GM12878 (cell line): ENCODE results near the gene NHERF1. TPM values are rescaled to one million over a fixed set of nuclear protein-coding genes. Genes with fewer than 3 reads are reported as not detected.

Experiments used
- ATAC-seq: fragments of 200-7000 bp; cut with Tn5 transposase; 3 replicates; pipeline ENCODE4 v1.9.1; 2020; ENCODE audit warnings: mild to moderate bottlenecking, moderate library complexity
- BruUV-seq: library from RNA; stranded (reverse); fragments of 400-500 nt; replicated peaks from 2 replicates; lab custom pipeline; 2021; lab: Mats Ljungman, UMichigan
- CTCF ChIA-PET: fragments of 300-600 bp; sonication (Branson Sonifier 250); formaldehyde crosslinking; extraction: SDS; loops from one replicate; lab custom pipeline; 2021; ENCODE audit warnings: inconsistent platforms; lab: Yijun Ruan, JAX
- POLR2A ChIA-PET: fragments of 350-600 bp; formaldehyde crosslinking; extraction: SDS; loops from one replicate; lab custom pipeline; 2021; ENCODE audit warnings: inconsistent platforms; lab: Charles Lee
- RAD21 ChIA-PET: fragments of 300-600 bp; sonication (Branson Sonifier 250); formaldehyde crosslinking; loops from one replicate; lab custom pipeline; 2023; ENCODE audit warnings: antibody characterized with exemption; ENCODE audit not compliant: unreplicated experiment; lab: Charles Lee
- SMC1A ChIA-PET: fragments of 300-600 bp; sonication (Branson Sonifier 250); formaldehyde crosslinking; loops from one replicate; lab custom pipeline; 2023; ENCODE audit not compliant: unreplicated experiment, uncharacterized antibody; lab: Charles Lee
- DNase-seq: peaks from one replicate; pipeline ENCODE4 v3.0.0-alpha.2; 2011; ENCODE audit warnings: low read depth, low spot score
- FAIRE-seq: peaks from 3 replicates; lab custom pipeline; 2011; peaks lifted over from hg19 to GRCh38; lab: Jason Lieb, UNC
- H2AFZ ChIP-seq: 2 replicates; pipeline ENCODE4 v1.6.0; 2011; ENCODE audit warnings: low read depth, low read length, control low read depth; ENCODE audit not compliant: control insufficient read depth
- H3K27ac ChIP-seq: 2 replicates; pipeline ENCODE4 v1.5.1; 2011; ENCODE audit warnings: control low read depth; ENCODE audit not compliant: control insufficient read depth, insufficient read depth
- H3K27me3 ChIP-seq, 2 experiments: replicated peaks in 1 of 2; 2 replicates each; pipeline versions ENCODE4 v1.6.0 to v1.6.1; 2011; ENCODE audit warnings: low read length in 1 of 2; ENCODE audit not compliant: control insufficient read depth in 2 of 2, insufficient read depth in 2 of 2
- H3K36me3 ChIP-seq, 2 experiments: 2 replicates each; pipeline ENCODE4 v1.5.1; 2011; ENCODE audit warnings: low read length in 1 of 2; ENCODE audit not compliant: control insufficient read depth in 2 of 2, insufficient read depth in 2 of 2
- H3K4me1 ChIP-seq: 2 replicates; pipeline ENCODE4 v1.6.1; 2011; ENCODE audit warnings: mild to moderate bottlenecking, low read length, moderate library complexity, mixed read lengths; ENCODE audit not compliant: control insufficient read depth, insufficient read depth
- H3K4me2 ChIP-seq: 2 replicates; pipeline ENCODE4 v1.6.0; 2011; ENCODE audit warnings: control low read depth; ENCODE audit not compliant: control insufficient read depth, insufficient read depth
- H3K4me3 ChIP-seq: fragments of 200-600 bp; sonication (generic); 2 replicates; pipeline ENCODE4 v1.5.1; 2016
- H3K79me2 ChIP-seq: 2 replicates; pipeline ENCODE4 v1.6.0; 2011; ENCODE audit warnings: low read length; ENCODE audit not compliant: control insufficient read depth, insufficient read depth
- H3K9ac ChIP-seq: 2 replicates; pipeline ENCODE4 v1.8.0; 2011; ENCODE audit warnings: low read length, control low read depth, mixed read lengths; ENCODE audit not compliant: control insufficient read depth, insufficient read depth
- H3K9me3 ChIP-seq: replicated peaks from 3 replicates; pipeline ENCODE4 v1.5.1; 2011; ENCODE audit warnings: mild to moderate bottlenecking, low read length; ENCODE audit not compliant: control insufficient read depth, insufficient read depth
- H4K20me1 ChIP-seq: 2 replicates; pipeline ENCODE4 v1.6.0; 2011; ENCODE audit not compliant: control insufficient read depth, insufficient read depth
- ASH2L ChIP-seq: fragments of 300-600, 200-600 bp; sonication (generic); IDR thresholded peaks from 2 replicates; pipeline ENCODE4 v1.6.1; 2017; ENCODE audit warnings: low read depth, mild to moderate bottlenecking, borderline replicate concordance
- CTCF ChIP-seq, 3 experiments: IDR thresholded peaks in 2 of 3; conservative IDR thresholded peaks in 1 of 3; 2 replicates each; pipeline ENCODE4 v1.5.1; 2011; ENCODE audit warnings: low read depth in 3 of 3, low read length in 3 of 3, mild to moderate bottlenecking in 3 of 3, control low read depth in 2 of 3, moderate library complexity in 2 of 3, inconsistent platforms in 1 of 3, mixed read lengths in 1 of 3; ENCODE audit not compliant: control insufficient read depth in 2 of 3, insufficient read depth in 1 of 3; ENCODE audit errors: extremely low read depth in 1 of 3
- DPF2 ChIP-seq: fragments of 450-650 bp; IDR thresholded peaks from 2 replicates; pipeline ENCODE4 v1.6.1; 2017; ENCODE audit warnings: mild to moderate bottlenecking
- FOXM1 ChIP-seq: IDR thresholded peaks from 2 replicates; pipeline ENCODE4 v1.6.1; 2012; ENCODE audit warnings: low read depth, mild to moderate bottlenecking, inconsistent platforms, low read length, moderate library complexity
- HDGF ChIP-seq: fragments of 450-650 bp; IDR thresholded peaks from 2 replicates; pipeline ENCODE4 v1.6.1; 2016; ENCODE audit warnings: antibody characterized with exemption
- JUND ChIP-seq: IDR thresholded peaks from 2 replicates; pipeline ENCODE4 v1.6.1; 2012; ENCODE audit warnings: low read depth, mild to moderate bottlenecking, low read length, improper control_type of control experiment, moderate library complexity
- LARP7 ChIP-seq: fragments of 450-650 bp; IDR thresholded peaks from 2 replicates; pipeline ENCODE4 v1.6.1; 2017; ENCODE audit warnings: mild to moderate bottlenecking
- NFIC ChIP-seq: IDR thresholded peaks from 2 replicates; pipeline ENCODE4 v1.6.1; 2012; ENCODE audit warnings: low read depth, mild to moderate bottlenecking, inconsistent platforms, low read length, moderate library complexity
- RFX5 ChIP-seq: IDR thresholded peaks from 2 replicates; pipeline ENCODE4 v1.6.1; 2011; ENCODE audit warnings: low read depth, low read length, improper control_type of control experiment
- SIN3A ChIP-seq: IDR thresholded peaks from 2 replicates; pipeline ENCODE4 v1.6.1; 2012; ENCODE audit warnings: low read depth, low read length, improper control_type of control experiment
- SIX5 ChIP-seq: IDR thresholded peaks from 2 replicates; pipeline ENCODE4 v1.6.1; 2011; ENCODE audit warnings: mild to moderate bottlenecking, low read depth, low read length, moderate library complexity; ENCODE audit not compliant: severe bottlenecking
- SREBF1 ChIP-seq: IDR thresholded peaks from 2 replicates; pipeline ENCODE4 v1.6.1; 2012; ENCODE audit warnings: mild to moderate bottlenecking, low read length
- TCF3 ChIP-seq: IDR thresholded peaks from 2 replicates; pipeline ENCODE4 v1.6.1; 2012; ENCODE audit warnings: low read depth, mild to moderate bottlenecking, low read length, borderline replicate concordance; ENCODE audit not compliant: insufficient read depth
- YBX1 ChIP-seq: fragments of 450-650 bp; IDR thresholded peaks from 2 replicates; pipeline ENCODE4 v1.6.1; 2016; ENCODE audit warnings: antibody characterized with exemption
- WGBS: methylation state at CpG from one replicate; pipeline ENCODE4 v1.1.6; 2016; ENCODE audit warnings: low lambda C conversion rate; ENCODE audit not compliant: insufficient replicate concordance, insufficient coverage; ENCODE audit errors: missing lambda C conversion rate; 5-methylcytosine and 5-hydroxymethylcytosine counted together
- in situ Hi-C: fragments of 300-500 bp; cut with MboI; formaldehyde crosslinking; loops from 9 replicates; pipeline ENCODE4 v1.14.3; 2018; ENCODE audit warnings: mixed read lengths
- intact Hi-C: fragments of 100-400 bp; cut with micrococcal nuclease; formaldehyde crosslinking; loops from one replicate; pipeline ENCODE4 v1.14.2; 2022; ENCODE audit not compliant: unreplicated experiment
- polyA plus RNA-seq, 11 experiments: library from polyadenylated mRNA; depleted of rRNA in 4 of 11; unstranded in 6 of 11; stranded (reverse) in 5 of 11; fragments of >200 nt; fragmentation: Nextera tagmentation in 4 of 11; fragmentation: Illumina TruSeq in 1 of 11; extraction: Ambion mirVana in 4 of 11; extraction: Trizol in 1 of 11; gene quantifications; 1 replicate in 1 of 11; 2 replicates in 10 of 11; pipeline versions ENCODE4 v1.2.1 to v1.2.3, GENCODE V29; 2011 to 2016; ENCODE audit warnings: inconsistent platforms in 2 of 11, missing spikeins in 2 of 11, low read depth in 1 of 11
- total RNA-seq, 4 experiments: library from RNA; depleted of rRNA in 3 of 4; stranded (reverse); fragments of >200 nt in 3 of 4; fragmentation: Illumina TruSeq in 1 of 4; extraction: Trizol in 1 of 4; gene quantifications; 2 replicates each; pipeline versions ENCODE4 v1.2.1 to v1.2.3, GENCODE V29; 2013 to 2021
- TF ChIP-seq, protein P1 (sequence below): fragments of 450-650 bp; IDR thresholded peaks from 2 replicates; pipeline ENCODE4 v1.6.1; 2017; ENCODE audit warnings: mild to moderate bottlenecking
- TF ChIP-seq, protein P2 (sequence below): fragments of 450-650 bp; IDR thresholded peaks from 2 replicates; pipeline ENCODE4 v1.6.1; 2017; ENCODE audit warnings: mild to moderate bottlenecking, moderate library complexity

Gene NHERF1
- total and polyA plus RNA-seq, 10 of the 15 experiments (the other 5 are each of a cell fraction or from before 2014, with no cell fraction given) = 13.4 to 61.6 (median 39.0) TPM

DNA sequence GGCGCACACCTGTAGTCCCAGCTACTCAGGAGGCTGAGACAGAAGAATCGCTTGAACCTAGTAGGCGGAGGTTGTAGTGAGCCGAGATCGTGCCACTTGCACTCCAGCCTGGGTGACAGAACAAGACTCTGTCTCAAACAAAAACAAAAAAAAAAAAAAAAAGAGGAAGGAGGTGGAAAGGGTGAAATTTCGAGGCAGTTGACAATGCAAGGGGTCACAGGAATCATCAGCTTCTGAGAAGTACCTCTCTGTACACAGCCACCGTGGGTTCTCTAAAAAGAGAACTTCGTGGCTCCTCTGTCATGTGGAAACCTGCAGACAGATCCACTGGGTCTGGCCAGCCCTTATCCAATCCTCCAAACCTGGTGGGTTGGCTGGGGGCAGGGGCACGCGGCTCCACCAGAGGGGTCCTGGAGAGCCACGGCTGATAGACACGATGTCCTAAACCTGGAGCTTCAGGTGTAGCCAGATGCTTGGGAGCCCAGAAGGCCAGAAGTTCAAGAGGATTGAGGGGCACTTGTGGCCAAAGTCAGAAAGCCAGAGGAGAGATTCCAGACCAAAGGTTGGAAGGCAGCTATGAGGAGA lies 35.2 kb upstream of the NHERF1 start:
- ATAC-seq (no peak), FAIRE-seq (no peak), DNase-seq (no peak)
- H3K4me1 ChIP-seq = peaks cover 3% of the 10 kb centered on the region
- H3K4me2 ChIP-seq = no peak overlapping the region
- H3K27ac ChIP-seq = no peak overlapping the region
- 36% methylated on average over 12 of the region's 12 CpGs for WGBS
- no peak overlapping the region for H3K9ac ChIP-seq
- H3K36me3 ChIP-seq = no peaks in the 10 kb centered on the region
- CTCF ChIA-PET = interaction anchor here (1.5 kb wide), 1 partner anchor 56 kb away, joined by 5 read pairs; no protein-coding TSS in a partner anchor
- H2AFZ ChIP-seq = no peak overlapping the region
- POLR2A ChIA-PET = interaction anchor here (0.7 kb wide), 1 partner anchor 96 kb away, joined by 3 read pairs; no protein-coding TSS in a partner anchor
- H3K9me3 ChIP-seq = no peaks in the 10 kb centered on the region
- H4K20me1 ChIP-seq = no peaks in the 10 kb centered on the region
- H3K27me3 ChIP-seq = peaks cover 2 to 3% of the 10 kb centered on the region in 2 experiments; a peak in 1 of 4 replicates
- in situ Hi-C loops = no loop called here
- H3K79me2 ChIP-seq = no peaks in the 10 kb centered on the region
- RAD21 ChIA-PET = no interaction called here
- intact Hi-C loops = no loop called here
- SMC1A ChIA-PET = no interaction called here
- BruUV-seq = no TSS peak
- no peak overlapping the region for H3K4me3 ChIP-seq
- TF ChIP-seq, protein P1, sequence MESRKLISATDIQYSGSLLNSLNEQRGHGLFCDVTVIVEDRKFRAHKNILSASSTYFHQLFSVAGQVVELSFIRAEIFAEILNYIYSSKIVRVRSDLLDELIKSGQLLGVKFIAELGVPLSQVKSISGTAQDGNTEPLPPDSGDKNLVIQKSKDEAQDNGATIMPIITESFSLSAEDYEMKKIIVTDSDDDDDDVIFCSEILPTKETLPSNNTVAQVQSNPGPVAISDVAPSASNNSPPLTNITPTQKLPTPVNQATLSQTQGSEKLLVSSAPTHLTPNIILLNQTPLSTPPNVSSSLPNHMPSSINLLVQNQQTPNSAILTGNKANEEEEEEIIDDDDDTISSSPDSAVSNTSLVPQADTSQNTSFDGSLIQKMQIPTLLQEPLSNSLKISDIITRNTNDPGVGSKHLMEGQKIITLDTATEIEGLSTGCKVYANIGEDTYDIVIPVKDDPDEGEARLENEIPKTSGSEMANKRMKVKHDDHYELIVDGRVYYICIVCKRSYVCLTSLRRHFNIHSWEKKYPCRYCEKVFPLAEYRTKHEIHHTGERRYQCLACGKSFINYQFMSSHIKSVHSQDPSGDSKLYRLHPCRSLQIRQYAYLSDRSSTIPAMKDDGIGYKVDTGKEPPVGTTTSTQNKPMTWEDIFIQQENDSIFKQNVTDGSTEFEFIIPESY = no peak
- TF ChIP-seq SREBF1 = no peak
- no peak for TF ChIP-seq TCF3
- TF ChIP-seq ASH2L = no peak
- no peak for TF ChIP-seq RFX5
- TF ChIP-seq LARP7 = no peak
- TF ChIP-seq CTCF (IDR thresholded peaks at IDR 0.05 in 2 of 3, conservative IDR thresholded peaks at IDR 0.05 in 1 of 3; ENCODE audit: control insufficient read depth in 2 of 3, extremely low read depth in 1 of 3, insufficient read depth in 1 of 3, low read depth in 3 of 3, low read length in 3 of 3) = no peak
- TF ChIP-seq YBX1 = no peak
- no peak for TF ChIP-seq NFIC
- no peak for TF ChIP-seq SIN3A
- TF ChIP-seq FOXM1 = no peak
- no peak for TF ChIP-seq DPF2
- TF ChIP-seq, protein P2, sequence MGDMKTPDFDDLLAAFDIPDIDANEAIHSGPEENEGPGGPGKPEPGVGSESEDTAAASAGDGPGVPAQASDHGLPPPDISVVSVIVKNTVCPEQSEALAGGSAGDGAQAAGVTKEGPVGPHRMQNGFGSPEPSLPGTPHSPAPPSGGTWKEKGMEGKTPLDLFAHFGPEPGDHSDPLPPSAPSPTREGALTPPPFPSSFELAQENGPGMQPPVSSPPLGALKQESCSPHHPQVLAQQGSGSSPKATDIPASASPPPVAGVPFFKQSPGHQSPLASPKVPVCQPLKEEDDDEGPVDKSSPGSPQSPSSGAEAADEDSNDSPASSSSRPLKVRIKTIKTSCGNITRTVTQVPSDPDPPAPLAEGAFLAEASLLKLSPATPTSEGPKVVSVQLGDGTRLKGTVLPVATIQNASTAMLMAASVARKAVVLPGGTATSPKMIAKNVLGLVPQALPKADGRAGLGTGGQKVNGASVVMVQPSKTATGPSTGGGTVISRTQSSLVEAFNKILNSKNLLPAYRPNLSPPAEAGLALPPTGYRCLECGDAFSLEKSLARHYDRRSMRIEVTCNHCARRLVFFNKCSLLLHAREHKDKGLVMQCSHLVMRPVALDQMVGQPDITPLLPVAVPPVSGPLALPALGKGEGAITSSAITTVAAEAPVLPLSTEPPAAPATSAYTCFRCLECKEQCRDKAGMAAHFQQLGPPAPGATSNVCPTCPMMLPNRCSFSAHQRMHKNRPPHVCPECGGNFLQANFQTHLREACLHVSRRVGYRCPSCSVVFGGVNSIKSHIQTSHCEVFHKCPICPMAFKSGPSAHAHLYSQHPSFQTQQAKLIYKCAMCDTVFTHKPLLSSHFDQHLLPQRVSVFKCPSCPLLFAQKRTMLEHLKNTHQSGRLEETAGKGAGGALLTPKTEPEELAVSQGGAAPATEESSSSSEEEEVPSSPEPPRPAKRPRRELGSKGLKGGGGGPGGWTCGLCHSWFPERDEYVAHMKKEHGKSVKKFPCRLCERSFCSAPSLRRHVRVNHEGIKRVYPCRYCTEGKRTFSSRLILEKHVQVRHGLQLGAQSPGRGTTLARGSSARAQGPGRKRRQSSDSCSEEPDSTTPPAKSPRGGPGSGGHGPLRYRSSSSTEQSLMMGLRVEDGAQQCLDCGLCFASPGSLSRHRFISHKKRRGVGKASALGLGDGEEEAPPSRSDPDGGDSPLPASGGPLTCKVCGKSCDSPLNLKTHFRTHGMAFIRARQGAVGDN = no peak
- no peak for TF ChIP-seq HDGF
- no peak for TF ChIP-seq JUND
- no peak for TF ChIP-seq SIX5
